BLaER1 (cell line): ENCODE data around the gene FAM25C.
"Not testable (repeated sequence)": the region's sequence is repeated elsewhere in the genome, so short reads cannot be mapped to it uniquely, and the experiment has no call there.

Experiments
- H3K27ac ChIP-seq: shearing (Covaris generic); formaldehyde crosslinking; 2 replicates; pipeline ENCODE4 v1.8.1; 2022
- H3K27me3 ChIP-seq: shearing (Covaris generic); formaldehyde crosslinking; 2 replicates; pipeline ENCODE4 v1.8.1; 2022
- H3K36me3 ChIP-seq: shearing (Covaris generic); formaldehyde crosslinking; 2 replicates; pipeline ENCODE4 v1.8.1; 2022
- H3K4me1 ChIP-seq: shearing (Covaris generic); formaldehyde crosslinking; 2 replicates; pipeline ENCODE4 v1.8.1; 2022
- H3K4me2 ChIP-seq: shearing (Covaris generic); formaldehyde crosslinking; 2 replicates; pipeline ENCODE4 v1.8.1; 2022
- H3K4me3 ChIP-seq: shearing (Covaris generic); formaldehyde crosslinking; 2 replicates; pipeline ENCODE4 v1.8.1; 2022
- H3K9ac ChIP-seq: shearing (Covaris generic); formaldehyde crosslinking; 2 replicates; pipeline ENCODE4 v1.8.1; 2022
- H3K9me3 ChIP-seq: shearing (Covaris generic); formaldehyde crosslinking; 2 replicates; pipeline ENCODE4 v1.8.1; 2022
- H4K20me1 ChIP-seq: shearing (Covaris generic); formaldehyde crosslinking; 2 replicates; pipeline ENCODE4 v1.8.1; 2022

FAM25C gene

DNA sequence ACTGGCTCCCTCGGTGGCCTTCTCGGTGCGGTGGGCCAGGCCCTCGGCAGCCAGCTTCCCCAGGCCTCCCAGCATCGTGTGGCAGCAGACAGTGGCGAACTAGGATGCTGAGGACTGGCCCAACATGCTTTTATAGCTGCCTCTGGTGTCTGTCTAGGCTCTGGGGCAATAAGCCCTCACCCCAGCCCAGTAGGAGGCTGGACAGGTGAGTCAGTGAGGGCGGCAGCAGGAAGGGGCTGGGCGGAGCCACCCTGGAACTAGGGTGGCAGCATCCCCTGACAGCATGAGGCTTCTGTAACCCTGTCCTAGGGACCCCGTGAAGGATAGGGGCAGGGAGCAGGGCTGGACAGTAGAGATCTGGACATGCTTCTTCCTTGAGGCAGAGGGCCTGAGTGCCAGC, at the start of gene FAM25C:
Gene FAM25C (minus strand): TSS at position 101 of the 400 bp plus-strand sequence. CDS start 26 bp downstream, at position 75.
- H3K9ac ChIP-seq, H3K36me3 ChIP-seq, H3K4me2 ChIP-seq, H4K20me1 ChIP-seq, H3K4me1 ChIP-seq, H3K27me3 ChIP-seq, H3K9me3 ChIP-seq, H3K4me3 ChIP-seq, H3K27ac ChIP-seq: not testable (repeated sequence)

DNA sequence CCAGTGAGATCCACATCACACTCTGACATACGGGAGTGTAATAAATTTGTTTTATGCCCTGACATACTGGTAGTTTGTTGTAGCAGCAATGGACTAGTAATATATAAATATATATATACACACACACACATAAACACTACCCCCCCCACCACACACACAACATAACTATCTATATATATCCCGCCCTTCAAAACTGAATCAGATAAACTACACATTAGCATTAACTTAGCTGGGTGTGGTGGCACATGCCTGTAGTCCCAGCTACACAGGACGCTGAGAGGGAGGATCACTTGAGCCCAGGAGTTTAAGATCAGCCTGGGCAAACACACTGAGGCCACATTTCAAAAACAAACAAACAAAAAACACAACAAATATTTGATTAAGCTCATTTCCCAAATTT, 45.0 kb upstream of the FAM25C start:
- not testable (repeated sequence) for H3K4me2 ChIP-seq, H3K27me3 ChIP-seq, H3K9ac ChIP-seq, H3K4me1 ChIP-seq, H3K27ac ChIP-seq, H4K20me1 ChIP-seq, H3K36me3 ChIP-seq, H3K4me3 ChIP-seq, H3K9me3 ChIP-seq

DNA sequence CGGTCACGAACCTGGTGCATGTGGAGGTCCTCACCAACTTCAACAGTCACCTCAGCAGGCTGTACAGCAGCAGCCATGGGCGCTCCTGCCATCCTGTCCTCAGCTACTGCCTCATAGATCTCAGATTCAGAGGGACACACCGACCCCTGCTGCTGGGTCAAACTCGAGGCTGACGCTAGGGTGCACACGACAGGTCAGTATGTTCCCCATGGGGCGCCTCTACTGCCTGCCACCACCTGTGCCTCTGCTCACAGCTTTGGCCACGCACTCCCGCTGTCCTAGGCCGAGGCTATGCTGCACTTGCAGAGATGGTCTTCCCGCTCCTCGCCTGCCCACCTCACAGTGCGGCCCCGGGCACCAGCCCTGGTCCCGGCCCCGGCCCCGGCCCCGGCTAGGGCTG, 31.8 kb upstream of the FAM25C start:
- H3K27me3 ChIP-seq, H3K9ac ChIP-seq, H3K9me3 ChIP-seq, H4K20me1 ChIP-seq, H3K27ac ChIP-seq, H3K36me3 ChIP-seq, H3K4me3 ChIP-seq, H3K4me1 ChIP-seq, H3K4me2 ChIP-seq: not testable (repeated sequence)

DNA sequence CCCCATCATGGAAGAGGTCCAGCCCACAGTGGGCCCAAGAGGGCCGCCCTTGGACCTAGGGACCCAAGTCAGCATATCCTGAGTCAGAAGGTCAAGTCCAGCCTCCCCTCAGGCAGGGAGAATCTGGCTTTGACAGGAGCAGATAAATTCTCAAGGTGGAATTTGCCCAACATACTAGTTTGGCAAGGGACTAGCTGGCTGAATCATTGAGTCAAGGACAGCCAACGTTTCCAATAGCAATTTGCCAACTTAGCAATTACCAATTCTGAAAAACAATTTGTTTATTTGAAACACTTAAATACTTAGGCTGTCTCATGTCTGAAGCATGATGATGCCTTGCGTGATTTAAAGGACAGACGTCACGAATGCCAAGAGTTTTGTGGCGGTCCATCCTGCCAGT, 2.7 kb upstream of the FAM25C start:
- not testable (repeated sequence) for H3K9ac ChIP-seq, H3K9me3 ChIP-seq, H3K4me1 ChIP-seq, H3K27ac ChIP-seq, H3K4me3 ChIP-seq, H3K27me3 ChIP-seq, H4K20me1 ChIP-seq, H3K4me2 ChIP-seq, H3K36me3 ChIP-seq

DNA sequence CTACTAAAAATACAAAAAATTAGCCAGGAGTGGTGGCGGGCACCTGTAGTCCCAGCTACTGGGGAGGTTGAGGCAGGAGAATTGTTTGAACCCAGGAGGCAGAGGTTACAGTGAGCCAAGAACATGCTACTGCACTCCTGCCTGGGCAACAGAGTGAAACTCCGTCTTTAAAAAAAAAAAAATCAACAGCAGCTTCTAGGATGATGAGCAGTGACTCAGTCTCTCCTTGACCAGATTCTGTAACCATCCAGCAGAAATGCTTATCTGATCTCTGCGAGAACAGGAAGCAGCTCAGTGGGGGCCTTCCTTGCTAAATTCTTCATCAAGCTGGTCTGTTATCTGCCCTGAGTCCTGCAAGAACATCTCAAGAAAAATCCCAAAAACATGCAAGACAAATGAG, 5.5 kb downstream of the FAM25C start:
- H3K9me3 ChIP-seq, H3K27ac ChIP-seq, H3K27me3 ChIP-seq, H4K20me1 ChIP-seq, H3K9ac ChIP-seq, H3K4me1 ChIP-seq, H3K4me2 ChIP-seq, H3K4me3 ChIP-seq, H3K36me3 ChIP-seq: not testable (repeated sequence)

DNA sequence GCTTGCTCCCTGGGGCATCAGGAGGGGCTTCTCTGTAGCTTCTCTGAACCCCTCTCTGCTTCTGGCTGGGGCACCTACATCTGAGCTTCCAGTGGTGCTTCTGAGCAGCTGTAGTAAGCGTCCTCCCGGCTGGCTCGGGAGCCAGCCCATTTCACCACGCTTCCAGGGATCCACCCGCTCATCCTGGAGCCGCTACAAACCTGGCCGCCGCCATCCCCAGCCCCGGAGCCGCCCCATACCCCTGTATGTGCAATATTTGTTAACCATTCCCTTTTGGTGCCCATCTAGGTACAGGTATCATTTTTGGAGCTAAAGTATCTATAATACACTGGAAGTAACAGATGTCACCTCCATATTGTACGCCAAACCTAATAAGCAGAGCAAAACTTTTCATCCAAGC, 7.0 kb downstream of the FAM25C start:
- not testable (repeated sequence) for H3K27me3 ChIP-seq, H3K27ac ChIP-seq, H4K20me1 ChIP-seq, H3K4me1 ChIP-seq, H3K4me3 ChIP-seq, H3K9ac ChIP-seq, H3K4me2 ChIP-seq, H3K9me3 ChIP-seq, H3K36me3 ChIP-seq

DNA sequence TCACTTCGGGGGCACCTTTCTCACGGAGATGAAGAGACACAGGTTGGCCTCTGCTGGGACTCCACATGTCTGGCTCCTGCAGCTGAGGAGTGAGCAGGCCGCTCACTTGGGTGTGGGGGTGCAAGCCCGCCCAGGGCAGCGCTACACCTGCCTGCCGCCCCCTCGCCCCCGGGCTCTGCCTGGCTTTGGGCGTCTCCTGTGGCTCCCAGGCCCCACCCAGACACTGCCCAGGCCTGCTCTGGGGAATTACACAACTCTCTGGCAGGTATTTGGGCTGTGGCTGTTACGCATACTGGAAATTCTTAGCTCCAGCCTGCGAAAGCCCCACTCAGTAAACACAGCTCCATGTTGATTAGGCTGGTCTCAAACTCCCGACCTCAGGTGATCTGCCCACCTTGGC, 7.9 kb downstream of the FAM25C start:
- not testable (repeated sequence) for H3K4me2 ChIP-seq, H3K4me1 ChIP-seq, H3K27me3 ChIP-seq, H3K36me3 ChIP-seq, H3K9ac ChIP-seq, H4K20me1 ChIP-seq, H3K27ac ChIP-seq, H3K4me3 ChIP-seq, H3K9me3 ChIP-seq

DNA sequence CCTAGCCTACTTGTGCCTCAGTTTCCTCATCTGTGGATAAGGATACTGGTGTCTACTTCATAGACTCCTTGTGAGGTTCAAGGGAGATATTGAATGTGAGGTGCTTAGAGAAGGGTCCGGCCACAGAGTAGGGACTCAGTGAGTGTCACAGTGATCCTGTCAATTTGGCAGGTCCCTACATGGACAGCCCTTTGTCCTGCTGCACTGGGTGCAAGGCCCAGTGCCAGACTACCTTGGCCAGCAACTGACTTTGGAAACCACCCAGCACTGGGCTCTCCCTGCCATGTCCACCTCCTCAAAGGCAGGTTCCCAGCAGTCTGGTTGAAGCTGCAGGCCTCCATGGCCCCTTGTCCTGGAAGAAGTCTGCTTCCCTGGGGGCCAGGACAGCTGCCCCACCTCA, 9.5 kb downstream of the FAM25C start:
- not testable (repeated sequence) for H3K27me3 ChIP-seq

DNA sequence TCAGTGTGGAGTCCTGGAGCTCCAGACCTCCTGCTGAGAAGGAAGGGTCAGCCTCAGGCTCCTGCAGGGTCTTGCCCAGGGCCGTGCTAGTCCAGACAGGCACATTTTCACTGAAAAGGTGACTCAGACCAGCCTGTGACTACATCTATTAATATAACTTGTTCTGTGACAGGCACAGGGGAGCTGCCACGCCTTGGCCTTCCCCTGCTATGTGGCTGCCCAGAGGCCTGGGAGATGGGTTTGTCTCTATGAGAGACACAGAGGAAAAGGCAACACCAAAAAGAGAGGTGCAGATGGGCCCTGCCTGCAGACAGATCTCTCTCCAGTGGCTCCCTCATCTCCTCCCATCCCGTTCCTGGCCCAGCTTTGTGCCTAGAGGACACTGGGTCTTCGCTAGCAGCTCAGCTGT, 10.0 kb downstream of the FAM25C start:
- H3K27ac ChIP-seq, H3K9me3 ChIP-seq, H3K4me2 ChIP-seq: not testable (repeated sequence)

More for the DNA sequence above, 9.5 kb downstream of the FAM25C start:
- H3K4me2 ChIP-seq, H3K4me3 ChIP-seq, H3K9me3 ChIP-seq, H3K9ac ChIP-seq, H3K27ac ChIP-seq, H3K36me3 ChIP-seq, H4K20me1 ChIP-seq, H3K4me1 ChIP-seq: not testable (repeated sequence)

DNA sequence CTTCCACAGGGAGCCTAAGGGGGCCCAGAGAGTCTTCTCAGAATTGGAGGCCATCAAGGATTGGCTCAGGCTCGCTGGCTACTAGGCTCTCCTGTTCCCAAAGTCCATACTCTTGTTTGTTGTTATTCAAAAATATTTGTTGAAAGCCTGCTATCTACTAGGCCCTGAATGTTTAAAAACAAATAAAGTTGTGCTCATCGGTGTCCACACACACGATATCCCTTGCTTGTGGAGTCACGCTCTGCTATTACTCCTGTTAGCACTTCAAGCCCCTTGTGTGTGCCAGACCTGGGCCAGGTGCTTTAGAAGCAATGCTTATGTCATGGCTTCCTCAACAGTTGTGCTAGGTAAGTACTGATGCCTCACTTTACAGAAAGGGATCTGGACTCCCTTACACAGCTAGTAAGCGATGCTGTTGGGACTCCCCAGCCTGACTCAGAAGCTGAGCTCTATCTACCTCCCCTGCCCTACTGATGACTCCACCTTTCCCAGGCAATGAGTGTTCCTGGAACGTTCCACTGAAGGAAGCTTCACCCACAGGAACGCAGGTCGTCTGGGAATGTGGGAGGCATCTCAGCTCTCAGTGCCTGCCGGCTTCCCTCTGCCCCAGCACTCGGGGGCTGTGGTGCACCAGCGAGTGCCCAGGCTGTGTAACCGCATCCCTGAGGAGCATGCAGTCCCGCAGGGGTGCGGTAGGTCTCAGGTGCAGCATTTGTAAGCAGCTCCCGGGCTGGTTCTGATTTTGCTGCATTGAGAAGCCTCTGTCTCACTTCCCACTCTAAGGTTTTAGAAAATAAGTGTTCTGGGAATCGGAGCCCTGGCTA, 10.7 kb downstream of the FAM25C start:
- H3K27me3 ChIP-seq, H3K27ac ChIP-seq, H3K4me3 ChIP-seq: not testable (repeated sequence)

More for the DNA sequence above, 10.0 kb downstream of the FAM25C start:
- H3K9ac ChIP-seq, H4K20me1 ChIP-seq, H3K4me3 ChIP-seq, H3K4me1 ChIP-seq, H3K27me3 ChIP-seq, H3K36me3 ChIP-seq: not testable (repeated sequence)

DNA sequence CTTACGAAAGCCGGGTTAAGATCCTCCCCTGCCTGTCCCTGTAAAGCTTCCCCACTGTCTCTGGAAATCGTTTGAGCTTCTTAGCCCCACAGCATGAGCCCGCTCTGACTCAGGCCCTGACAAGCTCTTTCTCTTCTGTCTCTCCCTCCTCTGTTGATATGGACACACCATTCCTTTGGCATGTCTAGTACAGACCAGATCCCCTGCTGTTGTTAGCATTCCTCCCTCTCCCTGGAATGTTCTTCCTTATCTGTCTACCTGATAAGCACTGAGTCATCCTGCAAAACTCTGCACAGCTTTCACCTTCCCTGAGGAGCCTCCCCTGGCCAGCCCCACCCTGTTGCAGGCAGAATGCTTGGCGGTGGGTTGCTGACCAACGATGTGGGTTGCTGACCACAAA, 11.6 kb downstream of the FAM25C start:
- not testable (repeated sequence) for H3K27ac ChIP-seq, H4K20me1 ChIP-seq, H3K4me1 ChIP-seq, H3K4me3 ChIP-seq, H3K4me2 ChIP-seq, H3K9me3 ChIP-seq, H3K9ac ChIP-seq, H3K27me3 ChIP-seq, H3K36me3 ChIP-seq

More for the DNA sequence above, 10.7 kb downstream of the FAM25C start:
- H3K4me1 ChIP-seq, H3K9ac ChIP-seq, H3K4me2 ChIP-seq, H3K36me3 ChIP-seq, H3K9me3 ChIP-seq, H4K20me1 ChIP-seq: not testable (repeated sequence)

DNA sequence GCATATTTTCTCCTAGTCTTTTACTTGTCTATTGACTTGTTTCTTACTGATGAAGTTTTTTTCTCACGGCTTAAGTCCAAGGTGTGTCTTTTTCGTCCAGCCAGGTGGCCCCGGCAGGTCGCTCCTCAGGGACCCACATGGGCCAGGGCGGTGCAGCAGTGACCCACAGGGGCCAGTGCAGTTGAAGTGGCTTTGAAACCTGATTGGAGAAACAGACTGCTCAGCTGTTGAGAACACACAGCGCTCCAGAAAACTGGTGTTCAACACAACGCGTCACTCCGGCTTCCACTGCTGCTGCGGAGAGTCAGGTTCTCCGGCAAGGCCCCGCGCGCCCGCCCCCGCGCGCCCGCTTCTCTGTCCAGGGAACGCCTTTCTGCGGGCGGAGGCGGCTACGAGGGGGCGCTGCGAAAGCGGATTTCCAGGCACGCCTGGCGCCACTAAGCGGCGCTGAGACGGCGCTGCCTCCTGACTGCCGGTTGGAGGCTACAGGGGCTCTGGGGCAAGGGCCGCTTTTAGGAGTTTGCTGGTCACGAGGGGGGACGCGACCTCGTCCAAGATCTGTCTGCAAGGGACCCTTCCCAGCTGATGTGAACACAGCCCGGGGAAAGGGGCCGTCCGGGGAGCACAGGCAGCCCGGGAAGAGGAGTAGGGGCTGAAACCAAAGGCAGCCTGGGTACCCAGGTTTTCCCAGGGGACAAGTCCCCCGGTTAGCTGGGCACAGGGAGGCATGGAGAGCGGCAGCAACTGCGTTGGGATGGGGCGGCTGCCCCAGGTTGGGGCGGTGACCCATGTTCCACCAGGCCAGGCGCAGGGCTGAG, 13.0 kb downstream of the FAM25C start:
- not testable (repeated sequence) for H3K4me1 ChIP-seq, H3K9me3 ChIP-seq, H3K27ac ChIP-seq, H3K4me2 ChIP-seq, H3K27me3 ChIP-seq, H3K36me3 ChIP-seq, H4K20me1 ChIP-seq, H3K9ac ChIP-seq, H3K4me3 ChIP-seq

DNA sequence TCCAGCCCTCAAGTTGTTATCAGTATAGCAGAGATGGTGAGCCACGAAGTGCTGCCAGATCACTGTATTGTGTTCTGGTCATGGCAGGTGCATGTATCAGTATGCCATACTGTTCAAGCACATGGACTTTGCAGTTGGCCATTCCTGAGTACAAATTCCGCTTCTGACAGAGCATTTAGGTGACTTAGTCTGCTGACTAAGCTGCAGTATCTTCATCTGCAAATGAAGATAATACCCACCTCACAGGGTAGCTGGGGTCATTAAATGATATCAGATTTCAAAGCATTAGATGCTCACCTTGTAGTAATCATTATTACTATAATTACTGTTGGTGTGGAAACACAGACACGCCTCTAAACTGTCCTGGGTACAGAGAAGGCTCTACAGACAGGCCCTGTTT, 24.2 kb downstream of the FAM25C start:
- not testable (repeated sequence) for H3K9ac ChIP-seq, H3K4me3 ChIP-seq, H3K27me3 ChIP-seq, H3K9me3 ChIP-seq, H3K4me2 ChIP-seq, H3K4me1 ChIP-seq, H4K20me1 ChIP-seq, H3K36me3 ChIP-seq, H3K27ac ChIP-seq

DNA sequence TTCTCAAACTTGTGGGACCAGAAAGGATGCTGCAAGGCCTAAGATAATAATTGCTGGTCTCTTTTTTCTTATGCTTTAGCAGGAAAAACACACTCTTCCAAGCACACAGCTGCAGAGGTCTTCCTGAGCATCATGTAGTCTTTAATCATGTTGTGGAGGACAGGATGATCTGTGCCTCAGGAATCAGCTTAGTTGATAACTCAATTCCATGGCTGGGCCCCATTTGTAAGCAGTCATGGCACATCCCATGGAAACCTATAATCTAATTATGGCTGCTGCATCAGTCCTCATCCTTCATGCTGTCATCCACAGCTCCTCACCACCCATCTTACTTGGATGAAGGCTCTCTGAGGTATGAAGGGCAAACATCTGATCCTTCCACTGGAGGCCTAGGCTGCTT, 26.5 kb downstream of the FAM25C start:
- not testable (repeated sequence) for H3K27me3 ChIP-seq, H3K4me1 ChIP-seq, H3K4me3 ChIP-seq, H4K20me1 ChIP-seq, H3K36me3 ChIP-seq, H3K9ac ChIP-seq, H3K9me3 ChIP-seq, H3K27ac ChIP-seq, H3K4me2 ChIP-seq

DNA sequence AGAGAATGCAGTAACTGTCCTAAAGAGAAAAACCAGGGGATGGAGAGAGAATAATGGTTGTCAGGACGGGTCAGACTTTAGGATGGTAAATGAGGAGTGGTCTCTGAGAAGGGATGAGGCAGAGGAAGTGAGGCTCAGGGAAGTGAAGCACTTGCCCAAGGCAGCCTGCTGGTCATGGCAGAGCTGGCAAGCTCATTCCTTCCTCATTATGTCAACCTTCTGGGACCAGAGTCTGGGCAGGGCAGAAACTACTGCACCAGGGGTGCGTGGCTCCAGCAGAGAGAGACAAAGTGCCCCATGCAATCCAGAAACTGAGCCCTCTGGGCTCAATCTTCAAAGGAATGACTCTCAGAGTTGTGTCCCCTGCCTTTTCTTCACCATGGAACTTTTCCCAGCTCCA, 27.5 kb downstream of the FAM25C start:
- not testable (repeated sequence) for H3K4me1 ChIP-seq, H3K27ac ChIP-seq, H3K4me2 ChIP-seq, H3K27me3 ChIP-seq, H3K9me3 ChIP-seq, H4K20me1 ChIP-seq, H3K36me3 ChIP-seq, H3K9ac ChIP-seq, H3K4me3 ChIP-seq
